Measurements from ENCODE around the gene CEP41.
"Not testable (repeated sequence)": the region's sequence is repeated elsewhere in the genome, so short reads cannot be mapped to it uniquely, and the experiment has no call there.

Gene CEP41

DNA sequence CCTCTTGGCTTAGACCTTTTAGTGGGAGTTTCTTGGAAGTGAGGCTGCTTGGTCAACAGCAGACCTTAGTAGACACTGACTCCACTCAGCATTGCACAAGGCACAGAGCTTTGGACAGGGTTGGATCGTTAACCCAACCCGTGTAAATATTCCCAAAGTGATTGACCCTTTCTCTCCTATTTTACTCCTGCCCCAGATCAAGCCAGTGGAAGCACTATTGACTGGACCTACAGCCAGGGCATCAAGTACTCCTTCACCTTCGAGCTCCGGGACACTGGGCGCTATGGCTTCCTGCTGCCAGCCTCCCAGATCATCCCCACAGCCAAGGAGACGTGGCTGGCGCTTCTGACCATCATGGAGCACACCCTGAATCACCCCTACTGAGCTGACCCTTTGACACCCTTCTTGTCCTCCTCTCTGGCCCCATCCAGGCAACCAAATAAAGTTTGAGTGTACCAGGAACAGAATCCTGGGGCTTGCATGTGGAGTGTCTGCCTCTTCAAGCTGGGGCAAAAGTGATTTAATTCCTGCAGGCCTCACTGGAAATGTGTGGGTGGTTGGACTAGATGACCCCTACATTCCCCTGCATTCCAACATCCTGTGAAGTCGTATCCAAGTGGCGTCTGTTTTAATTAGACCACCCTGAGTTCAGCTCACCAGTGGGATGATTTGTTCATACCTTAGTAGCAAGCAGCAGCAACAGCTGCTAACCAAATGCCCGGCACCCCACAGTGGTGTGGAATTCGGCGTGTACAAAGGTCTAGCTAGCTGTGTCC, 53.0 kb downstream of the CEP41 start:
- no peak for DNase-seq (ENCODE audit: low spot score)

GRCh38 chr7:130387306-130387627, 53.5 kb downstream of the CEP41 start:
- no peak for DNase-seq (ENCODE audit: low spot score)

DNA sequence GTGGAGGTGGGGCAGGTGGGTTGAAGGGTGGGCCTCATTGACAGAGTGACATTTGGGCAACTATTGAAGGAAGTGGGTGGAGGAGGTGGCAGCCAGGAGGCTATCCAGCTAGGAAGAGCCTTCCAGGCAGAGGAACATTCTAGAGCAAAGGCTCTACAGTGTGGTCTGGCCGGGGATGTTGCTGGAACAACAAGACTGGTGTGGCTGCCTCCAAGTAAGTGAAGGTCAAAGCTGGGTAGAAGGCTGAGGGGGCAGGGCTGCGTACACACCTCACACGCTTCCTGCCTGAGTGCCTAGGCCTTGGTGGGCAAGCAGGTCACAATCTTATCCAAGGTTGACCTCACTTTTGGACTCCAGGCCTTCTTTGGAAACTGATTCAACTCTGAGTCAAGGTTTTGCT, 53.9 kb downstream of the CEP41 start:
- DNase-seq (ENCODE audit: low spot score), result no peak

DNA sequence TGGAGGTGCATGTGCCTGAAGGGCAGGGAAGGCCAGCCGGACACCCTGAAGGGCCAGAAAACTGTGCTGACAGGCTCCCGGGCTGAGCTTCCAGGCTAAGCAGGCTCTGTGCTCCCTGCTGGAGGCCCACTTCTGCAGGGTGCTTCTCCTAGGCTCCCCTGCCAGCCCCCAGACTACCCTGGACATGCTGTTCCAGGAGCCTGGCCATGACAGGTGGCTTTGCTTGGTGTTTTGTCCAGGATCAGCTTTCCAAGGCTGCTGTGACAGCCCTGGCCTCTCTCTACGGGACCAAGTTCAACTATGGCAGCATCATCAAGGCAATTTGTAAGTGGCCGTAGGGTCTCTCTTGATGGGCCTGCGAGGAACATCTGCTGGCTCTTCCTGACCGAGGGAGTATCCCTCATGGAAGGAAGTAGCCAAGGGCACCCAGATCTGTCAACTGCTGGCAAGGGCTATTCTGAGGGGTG, 55.2 kb downstream of the CEP41 start:
- DNase-seq (ENCODE audit: low spot score), result no peak

- DNase-seq (ENCODE audit: low spot score), result no peak
Measured at GRCh38 chr7:130384841-130385599, 55.8 kb downstream of the CEP41 start.

DNA sequence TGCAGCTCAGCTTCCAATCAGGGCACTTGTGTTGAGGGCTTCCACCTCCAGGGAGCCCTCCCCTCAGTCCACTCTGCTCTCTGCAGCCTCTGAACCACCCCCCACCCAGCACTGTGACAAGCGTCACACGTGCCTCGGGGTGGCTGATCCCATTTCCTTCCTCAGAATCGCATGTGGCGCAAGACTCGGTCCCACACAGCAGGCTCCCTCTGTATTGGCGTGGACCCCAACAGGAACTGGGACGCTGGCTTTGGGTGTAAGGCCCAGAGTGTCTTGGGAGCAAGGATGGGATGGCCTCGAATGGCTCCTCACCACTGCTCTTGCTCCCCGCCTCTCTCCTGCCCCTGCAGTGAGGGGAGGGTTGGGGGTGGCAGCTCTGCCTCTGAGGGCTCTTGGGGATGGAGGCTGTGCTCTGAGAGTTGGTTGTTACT, 56.4 kb downstream of the CEP41 start:
- peak; percentile 35 for DNase-seq (ENCODE audit: low spot score)

DNA sequence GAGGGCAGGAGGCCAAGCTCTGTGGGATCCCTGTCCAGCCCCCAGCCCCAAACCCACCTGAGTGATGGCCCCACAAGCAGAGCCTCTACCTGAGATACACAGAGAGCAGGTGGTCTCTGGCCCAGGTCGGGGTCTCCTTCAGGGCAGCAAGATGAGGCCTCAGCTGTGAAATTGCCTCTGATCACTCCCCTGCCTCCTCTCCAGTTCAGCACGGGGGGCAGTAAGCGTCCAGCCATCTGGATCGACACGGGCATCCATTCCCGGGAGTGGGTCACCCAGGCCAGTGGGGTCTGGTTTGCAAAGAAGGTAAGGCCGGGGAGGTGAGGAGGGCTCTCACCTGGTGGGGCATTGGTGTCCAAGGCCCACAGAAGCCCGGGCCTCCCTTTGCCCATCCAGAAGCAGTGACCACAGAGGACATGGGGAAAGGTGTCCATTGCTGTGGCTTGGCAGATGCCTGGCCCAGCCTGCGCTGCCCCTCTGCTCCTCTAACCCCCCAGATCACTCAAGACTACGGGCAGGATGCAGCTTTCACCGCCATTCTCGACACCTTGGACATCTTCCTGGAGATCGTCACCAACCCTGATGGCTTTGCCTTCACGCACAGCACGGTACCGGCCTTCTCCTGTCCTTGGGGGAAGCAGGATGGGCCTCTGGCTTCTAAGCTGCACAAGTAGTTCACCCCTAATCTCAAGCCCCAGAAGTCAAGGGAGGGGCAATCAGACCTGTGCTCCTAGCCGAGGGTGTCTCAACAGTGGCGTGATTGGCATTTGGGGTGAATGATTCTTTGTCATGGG, 57.4 kb downstream of the CEP41 start:
- peak; percentile 32 for DNase-seq (ENCODE audit: low spot score)

- peak; percentile 63 for DNase-seq (ENCODE audit: low spot score)
Measured at GRCh38 chr7:130381468-130382312, 59.1 kb downstream of the CEP41 start.

DNA sequence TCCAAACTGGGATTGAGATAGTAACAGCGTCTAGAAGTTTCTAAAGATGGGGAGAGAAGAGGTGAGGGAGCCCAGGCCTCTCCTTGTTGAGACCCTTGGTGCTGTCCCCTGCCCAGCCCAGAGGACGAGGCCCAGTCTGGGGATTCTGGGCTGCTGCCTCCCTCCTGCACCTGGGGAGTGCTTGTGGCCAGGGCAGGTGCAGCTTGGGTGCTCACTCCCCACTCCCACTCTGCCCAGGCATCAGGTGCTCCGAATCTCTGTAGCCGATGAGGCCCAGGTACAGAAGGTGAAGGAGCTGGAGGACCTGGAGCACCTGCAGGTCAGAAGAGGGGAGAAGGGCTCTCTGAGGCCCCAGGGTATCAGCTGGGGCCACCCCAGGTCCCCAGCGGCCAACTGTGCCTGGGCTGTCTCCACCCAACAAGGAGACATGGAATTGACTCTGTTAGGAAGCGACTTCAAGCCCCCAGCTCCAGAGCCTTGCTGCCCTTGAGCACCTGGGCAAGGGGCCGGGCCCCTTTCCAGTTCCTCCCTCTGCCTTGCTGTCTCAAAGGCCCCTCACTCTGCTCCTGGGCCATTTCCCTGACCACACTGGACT, 59.9 kb downstream of the CEP41 start:
- DNase-seq (ENCODE audit: low spot score), result no peak

GRCh38 chr7:130379921-130380860, 60.6 kb downstream of the CEP41 start, which contains the start of gene CPA1:
Gene CPA1 (plus strand): TSS chr7:130380494. CDS start chr7:130380521, 27 bp downstream.
- no peak for DNase-seq (ENCODE audit: low spot score)

DNA sequence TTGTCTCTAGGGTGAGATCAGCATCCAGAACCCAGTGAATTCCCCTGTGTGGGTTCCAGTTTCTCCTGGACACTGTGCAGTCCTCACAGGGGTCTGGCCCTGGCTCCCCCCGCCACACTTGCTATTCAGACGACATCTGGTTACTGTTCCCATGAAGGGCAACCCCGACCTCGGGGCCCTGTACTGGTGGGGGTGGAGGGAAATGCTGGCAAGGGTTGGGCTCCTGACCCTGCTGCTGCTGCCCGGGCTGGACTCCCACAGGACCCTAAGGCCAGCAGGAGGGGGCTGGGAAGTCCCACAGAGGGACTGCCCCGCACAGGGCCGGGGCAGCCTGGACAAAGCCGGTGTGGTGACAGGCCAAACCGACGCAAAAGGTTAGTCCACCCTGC, 61.3 kb downstream of the CEP41 start:
- DNase-seq (ENCODE audit: low spot score), result no peak

DNA sequence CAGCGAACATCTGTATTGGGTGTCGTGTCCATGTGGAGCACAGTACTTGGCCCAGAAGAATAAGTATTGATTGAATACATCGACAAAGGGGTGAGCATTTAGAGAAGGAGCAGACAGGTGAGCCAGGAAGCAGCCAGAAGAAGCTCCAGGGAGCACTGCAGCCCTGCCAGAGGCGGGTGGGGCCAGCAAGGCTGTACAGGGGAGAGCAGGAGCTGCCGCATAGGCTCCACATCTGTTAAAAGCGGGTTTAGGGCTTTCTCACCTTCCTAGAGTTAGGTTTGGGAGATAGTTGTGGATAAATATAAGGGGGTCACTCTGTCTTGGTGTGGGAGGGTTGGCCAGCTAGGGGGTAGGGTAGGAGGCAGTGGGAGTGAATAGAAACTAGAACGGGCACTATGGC, 61.8 kb downstream of the CEP41 start:
- DNase-seq (ENCODE audit: low spot score), result no peak

- DNase-seq (ENCODE audit: low spot score), result no peak
Measured at GRCh38 chr7:130377178-130377577, 63.6 kb downstream of the CEP41 start.

- not testable (repeated sequence) for DNase-seq (ENCODE audit: low spot score)
Measured at GRCh38 chr7:130376461-130376860, 64.4 kb downstream of the CEP41 start.

DNA sequence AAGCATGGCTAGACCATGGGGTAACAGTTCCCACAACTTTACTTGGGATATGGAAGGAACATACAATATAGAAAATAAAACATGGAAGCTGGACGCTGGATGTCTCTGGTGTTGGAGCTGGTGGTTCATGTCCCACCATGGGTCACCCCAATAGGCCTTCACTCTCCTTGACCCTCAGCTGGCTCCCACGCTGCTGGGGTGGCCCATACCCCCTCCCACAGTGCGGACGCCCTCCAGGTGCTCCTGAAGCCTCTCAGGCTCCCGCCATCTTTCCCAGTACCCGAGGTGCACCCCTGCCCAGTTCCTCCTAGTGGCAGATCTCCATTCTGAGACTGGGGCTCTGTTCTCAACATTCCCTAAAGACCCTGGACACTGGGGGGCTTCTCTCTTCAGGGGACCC, 66.3 kb downstream of the CEP41 start:
- DNase-seq (ENCODE audit: low spot score), result no peak

- DNase-seq (ENCODE audit: low spot score), result no peak
Measured at GRCh38 chr7:130372402-130373165, 68.2 kb downstream of the CEP41 start.

- DNase-seq (ENCODE audit: low spot score), result no peak
Measured at GRCh38 chr7:130371046-130371445, 69.8 kb downstream of the CEP41 start.

- DNase-seq (ENCODE audit: low spot score), result no peak
Measured at GRCh38 chr7:130369831-130370550, 70.8 kb downstream of the CEP41 start.
